NCI-H2107 (cell line): ENCODE measurements around the gene ZNF101.
A peak's percentile ranks its signal among the peaks of the same experiment; 100 is the strongest.
"Not testable (repeated sequence)": the region's sequence is repeated elsewhere in the genome, so short reads cannot be mapped to it uniquely, and the experiment has no call there.

ENCODE experiments used
- DNase-seq: peaks from one replicate; lab custom pipeline; 2025; lab: John Stamatoyannopoulos, UW

The ZNF101 gene

GRCh38 chr19:19661675-19662251 is 6.9 kb upstream of the ZNF101 start:
- no peak for DNase-seq

GRCh38 chr19:19662344-19662743 is 6.3 kb upstream of the ZNF101 start:
- no peak for DNase-seq

- DNase-seq = no peak
Measured at GRCh38 chr19:19662871-19663255, 5.8 kb upstream of the ZNF101 start.

GRCh38 chr19:19663256-19664120 is 5.2 kb upstream of the ZNF101 start, which contains the start of gene ATP13A1:
TSS of gene ATP13A1 (minus strand) at chr19:19663676. CDS start at chr19:19663666, 10 bp downstream.
- DNase-seq = peak; percentile 97

- not testable (repeated sequence) for DNase-seq
Measured at GRCh38 chr19:19665420-19665948, 3.2 kb upstream of the ZNF101 start.

- DNase-seq = no peak
Measured at GRCh38 chr19:19670070-19670551, 1.5 kb downstream of the ZNF101 start.

GRCh38 chr19:19672816-19673215 is 4.2 kb downstream of the ZNF101 start:
- no peak for DNase-seq

- no peak for DNase-seq
Measured at GRCh38 chr19:19674315-19674714, 5.7 kb downstream of the ZNF101 start.

GRCh38 chr19:19677579-19677978 is 8.9 kb downstream of the ZNF101 start:
- no peak for DNase-seq

- DNase-seq = no peak
Measured at GRCh38 chr19:19679176-19680073, 10.8 kb downstream of the ZNF101 start.

- DNase-seq = not testable (repeated sequence)
Measured at GRCh38 chr19:19686119-19686518, 17.5 kb downstream of the ZNF101 start.

GRCh38 chr19:19686580-19686979 is 17.9 kb downstream of the ZNF101 start:
- DNase-seq = no peak

GRCh38 chr19:19687090-19687489 is 18.5 kb downstream of the ZNF101 start:
- DNase-seq = no peak

- DNase-seq = not testable (repeated sequence)
Measured at GRCh38 chr19:19689023-19689422, 20.4 kb downstream of the ZNF101 start.

GRCh38 chr19:19691683-19692082 is 23.0 kb downstream of the ZNF101 start:
- no peak for DNase-seq

GRCh38 chr19:19696386-19696785 is 27.7 kb downstream of the ZNF101 start:
- DNase-seq = no peak

GRCh38 chr19:19697589-19697988 is 28.9 kb downstream of the ZNF101 start:
- DNase-seq = no peak

- not testable (repeated sequence) for DNase-seq
Measured at GRCh38 chr19:19700493-19700892, 31.9 kb downstream of the ZNF101 start.

GRCh38 chr19:19704836-19705235 is 36.2 kb downstream of the ZNF101 start:
- no peak for DNase-seq

GRCh38 chr19:19710506-19710905 is 41.9 kb downstream of the ZNF101 start:
- no peak for DNase-seq

GRCh38 chr19:19711306-19711933 is 42.8 kb downstream of the ZNF101 start:
- no peak for DNase-seq
